Stimulated activated CD8-positive, alpha-beta memory T cell treated with anti-CD3 and anti-CD28 coated beads, Interleukin-4, amount 100 ng/mL, for 4 hours (primary cell): ENCODE results near the gene OLFM4.
"Not testable (repeated sequence)": the region's sequence is repeated elsewhere in the genome, so short reads cannot be mapped to it uniquely, and the experiment has no call there.

Source experiments
- DNase-seq, 2 donors: peaks; one replicate each; pipeline ENCODE4 v3.0.0-alpha.2; 2020; ENCODE audit warnings: low read depth in 2 of 2, low spot score in 1 of 2

Gene OLFM4

DNA sequence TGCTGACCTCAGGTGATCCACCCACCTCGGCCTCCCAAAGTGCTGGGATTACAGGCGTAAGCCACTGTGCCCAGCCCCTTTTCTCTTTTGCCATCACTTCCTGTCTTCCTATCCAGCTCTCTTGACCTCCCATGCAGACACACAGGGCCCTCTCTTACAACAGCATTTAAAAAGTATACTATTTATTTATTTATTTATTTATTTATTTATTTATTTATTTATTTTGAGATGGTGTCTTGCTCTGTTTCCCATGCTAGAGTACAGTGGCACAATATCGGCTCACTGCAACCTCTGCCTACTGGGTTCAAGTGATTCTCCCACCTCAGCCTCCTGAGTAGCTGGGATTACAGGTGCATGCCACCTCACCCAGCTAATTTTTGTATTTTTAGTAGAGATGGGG is 14.6 kb upstream of the OLFM4 start:
- DNase-seq, result not testable (repeated sequence)

DNA sequence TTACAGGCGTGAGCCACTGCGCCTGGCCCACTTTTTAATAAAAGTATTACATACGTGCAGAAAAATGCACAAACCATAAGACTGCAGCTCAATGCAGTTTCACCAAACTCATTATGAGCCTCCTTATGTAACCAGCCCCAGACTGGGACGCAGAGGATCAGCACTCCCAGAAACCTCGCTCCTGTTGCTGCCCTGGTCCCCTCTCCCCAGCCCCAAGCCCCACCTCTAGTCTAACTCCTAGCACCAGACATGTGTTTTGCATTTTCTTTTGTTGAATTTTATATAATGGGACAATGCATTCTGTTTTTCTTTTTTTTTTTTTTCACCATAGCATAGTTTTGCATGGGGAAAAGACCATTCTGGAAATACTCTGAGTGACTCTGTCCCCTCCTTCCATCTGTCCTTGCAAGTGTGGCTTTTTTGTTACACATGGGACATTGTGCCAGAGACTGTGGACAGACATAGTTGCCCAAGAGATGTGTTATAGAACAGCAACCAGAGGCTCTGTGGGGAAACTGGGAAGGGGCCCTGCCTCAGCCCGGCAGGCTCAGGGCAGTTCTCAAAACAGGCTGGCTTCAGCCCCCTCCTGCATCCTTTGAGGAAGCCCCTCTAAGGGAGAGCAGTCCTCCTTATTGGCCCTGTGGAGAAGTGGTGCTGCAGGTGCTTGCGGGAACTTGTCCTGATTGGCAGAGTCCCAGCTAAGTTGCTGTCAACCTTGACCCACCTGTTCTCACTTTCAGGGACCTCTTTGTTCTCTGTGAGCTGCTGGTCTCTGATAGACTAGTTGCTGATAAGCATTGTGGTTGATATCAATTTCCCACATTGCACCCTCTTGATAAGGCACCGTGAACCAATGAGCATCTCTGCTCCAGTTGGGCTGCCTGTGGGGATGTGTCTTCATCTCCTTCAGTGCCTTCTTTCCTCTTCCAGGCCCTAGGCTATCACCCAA is 13.8 kb upstream of the OLFM4 start:
- no peak for DNase-seq

DNA sequence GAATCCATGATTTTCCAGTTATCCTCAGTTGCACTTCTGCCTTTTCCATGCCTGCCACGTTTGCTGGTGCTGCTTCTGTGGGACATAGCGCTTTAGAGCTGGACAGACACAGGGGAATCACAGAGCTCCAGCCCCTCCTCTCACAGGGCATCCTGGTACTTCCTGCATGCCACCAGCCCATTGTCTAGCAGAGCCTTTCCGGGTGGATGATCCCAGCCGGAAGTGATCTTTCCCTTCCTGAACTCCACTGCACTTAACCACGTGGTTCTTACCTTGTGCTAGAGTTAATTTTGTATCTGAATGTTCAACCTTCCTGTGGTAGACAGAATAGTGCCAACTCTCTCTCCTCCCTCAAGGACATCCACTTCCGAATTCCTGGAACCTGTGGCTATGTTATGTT is 12.6 kb upstream of the OLFM4 start:
- DNase-seq, result no peak

DNA sequence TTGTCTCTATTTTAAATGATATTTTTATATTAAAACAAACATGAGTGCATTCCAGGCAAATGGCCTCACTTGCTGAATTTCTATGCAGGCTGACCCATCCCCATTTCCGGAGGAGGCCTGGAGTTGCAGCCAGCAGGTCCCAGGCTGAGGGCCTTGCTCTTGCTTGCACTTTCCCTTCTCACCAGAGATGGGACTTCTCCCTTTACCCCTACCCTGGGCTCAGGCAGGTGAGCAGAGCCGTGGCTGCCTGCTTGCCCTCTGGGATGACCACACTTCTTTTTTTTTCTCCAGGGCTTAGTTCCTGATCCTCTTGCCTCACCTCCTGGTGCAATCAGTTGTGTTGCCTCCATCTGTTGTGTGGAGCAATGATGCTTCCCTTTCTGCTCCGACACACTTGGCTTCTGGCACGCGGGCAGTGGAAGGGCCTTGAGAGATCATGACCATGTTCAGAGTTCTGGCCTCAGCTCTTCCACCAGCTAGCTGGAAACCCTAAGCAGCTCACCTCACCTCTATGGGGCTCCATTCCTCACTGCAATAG is 11.1 kb upstream of the OLFM4 start:
- DNase-seq, result no peak

DNA sequence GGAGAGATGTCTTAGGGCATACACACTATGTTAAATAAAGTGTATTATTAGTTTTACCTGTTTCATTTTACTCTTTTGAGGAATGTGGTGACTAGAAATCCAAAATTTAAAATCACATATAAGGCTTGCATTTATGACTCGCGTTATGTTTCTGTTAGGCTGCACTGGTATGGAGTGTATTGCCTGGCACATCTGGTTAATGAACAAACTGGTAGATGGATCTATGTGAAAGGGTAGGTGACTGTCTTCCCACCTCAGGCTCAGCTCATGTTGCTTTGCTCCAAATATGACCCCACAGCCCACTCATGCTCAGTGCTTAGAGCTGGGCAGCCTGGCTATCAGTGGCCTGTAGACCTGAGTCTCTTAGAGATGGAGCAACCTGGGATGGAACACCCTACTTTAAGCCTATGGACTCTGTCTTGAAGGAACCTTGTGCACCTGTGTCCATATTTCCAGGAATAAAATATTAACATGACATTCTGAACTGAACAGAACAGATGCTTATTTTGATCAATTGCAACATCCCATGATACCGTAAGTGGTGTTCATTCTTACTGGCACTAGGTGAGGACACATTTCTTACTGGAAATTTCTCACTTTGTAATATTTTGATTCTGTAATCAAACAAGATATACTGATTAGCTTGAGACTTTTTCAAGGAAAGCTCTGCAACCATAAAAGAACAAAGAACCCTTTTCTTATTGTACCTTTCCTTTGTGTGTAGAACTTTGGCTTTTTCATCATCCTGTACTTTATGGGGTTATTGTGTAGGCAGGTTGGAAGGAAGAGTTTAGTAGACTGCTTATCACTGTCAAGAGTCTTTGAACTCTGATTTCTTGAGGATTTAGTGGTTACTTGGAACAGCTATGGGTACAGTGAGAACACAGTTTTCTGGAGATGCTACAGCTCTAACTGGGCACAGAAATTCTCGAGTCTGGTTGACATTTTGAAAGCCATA is 9.6 kb upstream of the OLFM4 start:
- no peak for DNase-seq

DNA sequence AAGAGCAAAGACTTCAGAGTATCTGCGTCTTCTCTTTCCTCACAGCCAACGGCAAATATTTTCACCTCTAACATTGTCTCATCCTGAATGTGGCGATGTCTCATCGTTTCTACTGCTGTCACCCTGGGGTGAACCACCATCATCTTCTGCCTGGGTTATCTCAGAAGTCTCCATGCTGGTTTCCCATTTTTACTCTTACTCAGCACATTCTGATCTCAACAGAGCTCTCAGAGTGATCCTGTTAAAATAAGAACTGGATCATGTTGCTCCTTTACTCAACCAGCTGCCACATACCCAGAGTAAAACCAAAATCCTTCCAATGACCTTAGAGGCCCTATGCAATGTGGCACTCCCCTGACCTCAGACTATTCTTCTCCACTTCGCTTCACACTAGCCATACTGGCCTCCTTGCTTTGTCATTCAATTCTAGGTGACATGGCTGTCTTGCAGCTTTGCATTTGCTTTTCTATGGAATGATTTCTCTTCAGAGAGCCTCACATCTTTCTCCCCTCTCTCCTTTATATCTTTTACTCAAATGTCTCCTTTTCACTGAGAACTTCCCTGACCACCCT is 7.8 kb upstream of the OLFM4 start:
- DNase-seq, result no peak

DNA sequence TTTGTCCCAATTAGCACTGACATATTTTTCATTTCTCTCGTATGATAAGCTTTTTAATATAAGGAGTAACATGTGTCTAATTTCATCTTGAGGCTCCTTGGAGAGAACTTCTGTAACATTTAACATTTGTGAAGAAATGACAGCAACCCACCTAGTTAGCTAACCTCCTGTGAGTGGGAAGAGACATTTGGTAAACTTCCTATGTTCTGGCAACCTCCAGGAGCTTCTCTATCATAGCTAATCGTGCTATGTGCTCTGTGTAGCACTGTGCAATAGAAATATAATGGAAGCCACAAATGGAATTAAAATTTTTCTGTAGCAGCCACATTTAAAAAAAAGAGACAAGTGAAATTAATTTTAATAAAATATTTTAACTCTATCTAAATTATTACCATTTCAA is 5.4 kb upstream of the OLFM4 start:
- DNase-seq, result no peak

DNA sequence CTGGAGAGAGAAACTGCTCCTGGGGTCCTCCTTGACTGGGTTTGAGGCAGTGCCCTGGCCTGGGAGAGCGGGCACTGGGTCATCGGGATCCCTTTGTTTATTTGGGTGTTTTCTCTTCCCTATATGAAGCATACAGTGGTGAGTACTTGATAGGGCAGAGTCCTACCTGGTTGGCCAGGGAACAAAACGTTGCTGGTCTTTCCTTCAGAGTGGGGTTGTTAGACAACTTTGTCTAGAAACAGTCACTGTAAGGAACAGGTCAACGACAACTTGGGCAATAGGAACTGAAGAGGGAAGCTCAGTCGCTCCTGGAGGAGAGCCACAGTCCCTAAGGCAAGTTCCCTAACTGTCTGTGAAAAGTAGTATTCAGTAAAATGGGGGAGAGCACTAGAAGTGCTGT is 550 bp upstream of the OLFM4 start:
- no peak for DNase-seq

DNA sequence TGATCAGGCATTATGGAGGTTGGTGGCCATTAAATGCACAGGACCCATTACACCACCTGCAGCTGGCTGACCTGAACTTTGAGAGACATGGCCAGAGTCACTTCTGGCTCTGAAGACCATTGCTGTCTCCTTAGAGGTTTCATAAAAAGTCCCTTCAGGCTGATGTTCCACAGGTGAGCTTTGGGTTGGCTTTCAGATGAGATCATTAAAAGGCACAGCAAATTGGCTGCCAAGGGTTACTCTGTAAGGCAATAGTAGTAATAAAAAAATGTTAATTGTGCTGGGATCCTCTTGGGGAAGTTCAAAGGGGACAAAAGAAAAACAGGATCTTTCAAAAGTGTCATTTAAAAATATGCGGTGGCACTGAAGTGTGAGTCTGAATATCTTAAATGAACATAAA is 4.2 kb downstream of the OLFM4 start:
- DNase-seq, result no peak

DNA sequence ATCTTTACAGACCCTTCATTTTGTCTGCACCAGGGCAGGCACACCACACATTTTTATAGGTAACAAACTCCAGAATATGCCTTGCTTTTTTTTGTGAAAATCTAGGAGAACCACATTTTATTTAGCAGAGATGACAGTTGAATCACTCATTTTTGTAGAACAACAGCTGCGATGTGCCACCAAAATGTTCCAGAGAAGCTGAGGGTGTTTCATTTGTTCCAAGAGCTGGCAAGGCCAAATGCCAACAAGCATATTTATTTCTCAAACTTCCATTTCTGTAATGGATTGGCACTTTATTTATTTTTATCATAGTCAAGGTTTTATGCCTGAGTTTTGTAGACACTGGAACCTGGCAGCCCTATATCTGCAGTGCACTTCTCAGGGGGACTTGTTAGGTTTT is 10.4 kb downstream of the OLFM4 start:
- no peak for DNase-seq

DNA sequence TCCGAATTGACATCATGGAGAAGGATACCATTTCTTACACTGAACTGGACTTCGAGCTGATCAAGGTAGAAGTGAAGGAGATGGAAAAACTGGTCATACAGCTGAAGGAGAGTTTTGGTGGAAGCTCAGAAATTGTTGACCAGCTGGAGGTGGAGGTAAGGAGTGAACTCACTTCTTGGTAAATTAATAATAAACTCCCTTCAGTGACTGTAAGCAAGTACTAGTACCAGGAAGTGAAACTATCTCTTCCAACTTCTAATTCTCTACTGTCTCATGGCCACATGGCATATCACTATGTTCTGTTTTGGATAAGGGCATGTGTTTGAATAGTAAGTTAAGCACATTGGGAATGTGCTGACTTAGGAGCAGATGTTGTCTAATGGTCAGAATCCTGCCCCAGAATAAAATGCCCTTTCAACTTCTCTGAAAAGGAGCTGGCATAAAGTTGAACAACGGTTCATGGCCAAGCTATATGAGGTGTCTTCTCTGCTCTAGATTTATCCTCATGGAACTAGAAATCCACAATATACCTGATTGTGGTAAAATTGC is 13.4 kb downstream of the OLFM4 start:
- DNase-seq, result no peak

DNA sequence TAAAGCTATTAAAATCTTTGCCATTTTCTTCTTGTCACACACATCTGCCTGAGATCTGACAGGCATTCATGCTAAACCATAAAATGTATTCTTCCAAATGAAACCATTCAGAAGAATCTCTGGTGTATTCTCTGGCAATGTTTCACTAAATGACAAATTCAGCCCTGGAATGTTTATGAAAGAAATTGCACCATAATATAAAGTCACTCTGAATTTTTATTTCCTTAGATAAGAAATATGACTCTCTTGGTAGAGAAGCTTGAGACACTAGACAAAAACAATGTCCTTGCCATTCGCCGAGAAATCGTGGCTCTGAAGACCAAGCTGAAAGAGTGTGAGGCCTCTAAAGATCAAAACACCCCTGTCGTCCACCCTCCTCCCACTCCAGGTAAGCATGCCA is 14.3 kb downstream of the OLFM4 start:
- no peak for DNase-seq

DNA sequence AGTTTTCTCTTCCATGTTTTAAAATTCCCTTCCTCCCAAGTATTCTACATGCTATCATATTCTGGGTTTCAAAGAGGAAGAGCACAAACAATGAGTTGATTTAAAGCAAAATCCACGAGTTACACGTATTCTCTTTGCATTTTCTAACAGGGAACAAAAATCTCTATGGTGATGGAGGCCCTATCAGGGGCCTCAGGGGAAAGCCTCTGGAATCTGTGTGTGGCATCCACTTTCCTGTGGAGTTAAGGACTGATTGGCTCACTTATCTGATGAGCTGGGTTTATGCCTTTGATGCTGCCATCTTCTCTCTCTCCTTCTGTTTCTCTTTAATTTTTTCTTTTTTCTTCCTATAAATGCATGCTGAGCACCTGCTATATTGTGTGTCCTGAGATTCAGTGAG is 14.8 kb downstream of the OLFM4 start:
- DNase-seq, result no peak

DNA sequence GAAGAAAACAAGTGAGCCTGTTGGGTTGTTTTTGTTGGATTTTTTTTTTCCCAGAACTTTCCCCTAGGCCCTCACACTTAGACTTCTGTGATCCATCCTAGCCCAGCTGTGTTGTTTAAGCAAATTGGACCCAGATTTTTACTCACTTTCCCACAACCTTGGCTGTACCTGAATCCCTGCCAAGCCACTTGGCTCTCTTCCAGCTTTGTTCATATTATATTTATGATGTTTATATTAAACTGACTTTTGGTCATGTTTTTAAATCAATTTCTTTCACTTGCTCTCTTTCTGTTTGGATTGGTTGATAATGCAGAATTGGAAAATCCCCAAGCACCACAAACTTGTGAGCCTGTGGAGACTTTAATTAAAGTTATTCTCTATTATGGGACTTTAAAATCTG is 16.6 kb downstream of the OLFM4 start:
- no peak for DNase-seq

DNA sequence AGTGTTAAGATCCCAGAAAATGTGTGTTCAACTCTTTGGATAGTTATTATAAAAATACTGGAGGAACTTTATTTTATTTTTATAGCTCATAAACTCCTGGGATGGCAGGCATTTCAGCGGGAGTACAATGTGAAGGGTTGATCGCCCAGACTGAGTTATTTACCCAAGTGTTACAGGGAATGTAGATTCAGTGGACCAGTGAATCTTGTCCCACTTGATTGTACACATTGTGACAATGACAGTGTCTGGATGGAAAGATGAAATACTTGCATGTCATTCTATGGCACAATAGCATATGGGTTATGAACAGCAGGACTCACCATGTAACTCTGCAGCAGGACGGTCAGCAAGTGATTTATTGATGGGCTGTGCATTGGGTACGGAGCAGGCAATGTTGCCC is 20.3 kb downstream of the OLFM4 start:
- DNase-seq, result no peak

DNA sequence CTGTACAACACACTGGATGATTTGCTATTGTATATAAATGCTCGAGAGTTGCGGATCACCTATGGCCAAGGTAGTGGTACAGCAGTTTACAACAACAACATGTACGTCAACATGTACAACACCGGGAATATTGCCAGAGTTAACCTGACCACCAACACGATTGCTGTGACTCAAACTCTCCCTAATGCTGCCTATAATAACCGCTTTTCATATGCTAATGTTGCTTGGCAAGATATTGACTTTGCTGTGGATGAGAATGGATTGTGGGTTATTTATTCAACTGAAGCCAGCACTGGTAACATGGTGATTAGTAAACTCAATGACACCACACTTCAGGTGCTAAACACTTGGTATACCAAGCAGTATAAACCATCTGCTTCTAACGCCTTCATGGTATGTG is 21.5 kb downstream of the OLFM4 start:
- no peak for DNase-seq

DNA sequence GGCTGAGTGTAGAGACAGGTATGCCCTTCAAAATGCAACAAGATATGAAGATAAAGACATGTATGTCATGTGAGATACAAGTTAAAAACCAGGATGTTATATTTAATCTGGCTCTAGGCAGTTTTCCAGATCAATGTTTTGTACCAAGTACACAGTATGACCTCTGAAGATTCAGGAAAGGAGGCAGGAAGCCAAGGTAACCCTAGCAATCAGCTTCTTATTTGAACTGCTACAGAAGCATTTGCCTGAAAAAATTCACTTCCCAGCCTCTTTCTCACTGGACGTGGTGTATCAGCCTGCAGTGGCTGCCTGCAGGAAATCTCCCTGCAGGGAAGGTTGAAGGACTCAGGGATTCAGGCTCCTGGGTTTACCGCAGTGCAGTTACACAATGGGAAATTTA is 24.1 kb downstream of the OLFM4 start:
- DNase-seq, result no peak

DNA sequence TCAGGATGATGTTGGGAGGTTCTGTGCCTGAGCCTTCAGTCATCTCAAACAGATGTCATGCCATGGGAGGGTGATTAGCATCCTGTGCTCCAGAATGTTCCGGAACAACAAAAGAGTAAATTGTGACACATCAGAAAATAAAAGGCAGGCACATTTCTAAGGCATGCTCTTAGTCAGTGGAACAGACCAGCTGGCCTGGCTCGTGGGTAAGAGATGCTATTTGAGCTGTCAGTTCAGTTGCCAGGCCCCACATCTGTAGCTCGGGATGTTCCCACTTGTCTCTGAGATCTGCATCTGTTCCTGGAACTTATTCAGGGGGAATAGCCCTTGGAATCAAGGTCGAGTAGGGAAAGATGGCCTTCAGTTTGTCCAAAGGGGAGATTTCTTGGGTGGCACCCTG is 26.0 kb downstream of the OLFM4 start:
- DNase-seq, result no peak

DNA sequence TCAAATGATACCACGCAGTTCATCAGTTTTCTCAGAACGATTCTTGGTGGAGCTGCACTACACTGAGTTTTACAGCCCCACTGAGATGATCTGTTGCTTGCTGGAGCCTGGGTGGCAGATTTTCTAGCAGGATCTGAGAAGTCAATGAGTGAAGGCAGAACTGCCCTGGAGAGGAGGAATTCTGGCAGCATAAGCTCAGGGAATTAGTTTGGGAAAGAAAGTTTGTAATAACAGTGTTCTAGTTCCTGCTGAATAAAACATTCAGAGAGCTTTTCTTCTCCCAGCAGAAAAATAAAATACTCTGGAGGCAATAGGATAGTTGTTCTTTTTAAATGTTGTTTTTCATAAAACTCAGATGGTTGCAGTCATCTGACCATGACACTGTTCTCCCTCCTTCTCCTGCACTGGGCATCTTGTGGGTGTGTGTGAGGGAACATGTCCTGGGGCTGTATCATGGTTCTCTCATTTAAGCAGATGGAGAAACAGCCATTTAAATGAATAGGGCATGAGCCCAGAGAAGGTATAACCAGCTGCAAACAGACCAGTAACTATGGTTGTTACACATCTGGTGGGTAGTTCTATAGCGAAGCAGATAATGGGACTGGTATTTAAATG is 29.6 kb downstream of the OLFM4 start:
- no peak for DNase-seq

DNA sequence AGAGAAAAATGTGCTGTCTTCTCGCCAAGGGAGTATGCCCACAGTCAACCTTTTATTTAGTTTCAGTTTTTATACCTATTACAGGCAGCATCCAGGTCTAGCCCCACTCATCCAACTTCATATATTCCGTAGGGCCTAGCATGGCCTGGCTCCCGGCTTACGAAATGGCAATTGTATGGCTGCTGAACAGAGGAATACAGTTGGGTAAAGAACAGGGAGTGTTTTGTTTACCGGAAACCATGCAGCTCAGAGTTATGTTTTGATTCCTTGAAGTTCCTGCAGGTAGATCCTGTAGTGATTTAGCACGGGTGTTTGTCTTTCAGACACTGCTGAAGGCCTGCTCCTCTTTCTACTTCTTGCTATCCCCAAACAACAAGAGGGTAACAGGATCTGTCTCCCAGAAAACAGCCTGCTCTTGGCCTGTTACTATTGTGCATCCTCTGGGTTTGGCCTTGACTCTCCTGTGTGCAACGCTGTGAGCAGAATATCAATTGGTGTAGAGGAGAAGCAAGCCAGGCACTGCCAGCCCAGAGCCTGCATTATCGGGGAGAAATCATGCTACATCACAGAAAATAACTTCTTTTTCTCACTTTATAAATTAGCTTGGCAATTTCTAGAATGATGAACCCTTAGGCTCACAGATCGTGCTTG is 32.4 kb downstream of the OLFM4 start:
- DNase-seq, result no peak
